GM21576 (cell line): ENCODE measurements around the gene RNF44.
A peak's percentile ranks its signal among the peaks of the same experiment; 100 is the strongest.

Source experiments
- ATAC-seq: cut with Tn5 transposase; IDR thresholded peaks from one replicate; pipeline ENCODE4 v1.9.1; 2021; ENCODE audit warnings: mild to moderate bottlenecking, moderate library complexity; ENCODE audit not compliant: unreplicated experiment

RNF44 gene

GRCh38 chr5:176536902-176537553 lies at the start of gene RNF44:
TSS of gene RNF44 (minus strand) at chr5:176537402. CDS start at chr5:176532472, 4,930 bp downstream.
- ATAC-seq = peak; percentile 52

GRCh38 chr5:176583076-176583475 lies 45.9 kb upstream of the RNF44 start:
- no peak for ATAC-seq

GRCh38 chr5:176581361-176581760 lies 44.2 kb upstream of the RNF44 start:
- ATAC-seq = no peak

- ATAC-seq = no peak
These were observed 42.1 kb upstream of the RNF44 start for GRCh38 chr5:176579323-176579722.

- ATAC-seq = no peak
These were observed 41.2 kb upstream of the RNF44 start for GRCh38 chr5:176578391-176578808.

- ATAC-seq = no peak
These were observed 40.3 kb upstream of the RNF44 start for GRCh38 chr5:176577312-176578176.

- ATAC-seq = no peak
These were observed 38.6 kb upstream of the RNF44 start for GRCh38 chr5:176575488-176576422.

GRCh38 chr5:176575066-176575465 lies 37.9 kb upstream of the RNF44 start:
- no peak for ATAC-seq

GRCh38 chr5:176574297-176574591 lies 37.0 kb upstream of the RNF44 start:
- no peak for ATAC-seq

GRCh38 chr5:176573564-176574296 lies 36.5 kb upstream of the RNF44 start:
- no peak for ATAC-seq

- ATAC-seq = no peak
These were observed 32.8 kb upstream of the RNF44 start for GRCh38 chr5:176570044-176570443.

- ATAC-seq = no peak
These were observed 31.5 kb upstream of the RNF44 start for GRCh38 chr5:176568657-176569056.

- no peak for ATAC-seq
These were observed 28.6 kb upstream of the RNF44 start for GRCh38 chr5:176565760-176566288.

GRCh38 chr5:176564002-176564401 lies 26.8 kb upstream of the RNF44 start:
- ATAC-seq = no peak

- no peak for ATAC-seq
These were observed 25.0 kb upstream of the RNF44 start for GRCh38 chr5:176562189-176562588.

- ATAC-seq = no peak
These were observed 24.1 kb upstream of the RNF44 start for GRCh38 chr5:176561259-176561658.

GRCh38 chr5:176560364-176560763 lies 23.2 kb upstream of the RNF44 start:
- no peak for ATAC-seq

GRCh38 chr5:176559683-176560082 lies 22.5 kb upstream of the RNF44 start:
- no peak for ATAC-seq

GRCh38 chr5:176557846-176558245 lies 20.6 kb upstream of the RNF44 start:
- no peak for ATAC-seq
